ENCODE results near the gene PHLPP1.
A peak's percentile ranks its signal among the peaks of the same experiment; 100 is the strongest.
"Not testable (repeated sequence)": the region's sequence is repeated elsewhere in the genome, so short reads cannot be mapped to it uniquely, and the experiment has no call there.

PHLPP1 gene

GRCh38 chr18:62738639-62739038, 23.3 kb downstream of the PHLPP1 start:
- H3K4me3 ChIP-seq (ENCODE audit: low read depth, low read length), result no peak overlapping the region
- DNase-seq (ENCODE audit: low read depth), result no peak
- TF ChIP-seq MAX (IDR thresholded peaks at IDR 0.05; ENCODE audit: low read depth, low read length), result no peak
- no peak for TF ChIP-seq MYC (IDR thresholded peaks at IDR 0.05; ENCODE audit: low read depth, low read length)

GRCh38 chr18:62739911-62740310, 24.6 kb downstream of the PHLPP1 start:
- TF ChIP-seq MYC (IDR thresholded peaks at IDR 0.05; ENCODE audit: low read depth, low read length) (no peak), POLR2A (IDR thresholded peaks at IDR 0.05; ENCODE audit: extremely low read depth, insufficient read length) (no peak), CTCF (IDR thresholded peaks at IDR 0.05; ENCODE audit: low read depth, low read length) (no peak), MAX (IDR thresholded peaks at IDR 0.05; ENCODE audit: low read depth, low read length) (no peak)
- H3K4me3 ChIP-seq (ENCODE audit: low read depth, low read length), result no peak overlapping the region

GRCh38 chr18:62740650-62741049, 25.3 kb downstream of the PHLPP1 start:
- not testable (repeated sequence) for DNase-seq (ENCODE audit: low read depth); H3K4me3 ChIP-seq (ENCODE audit: low read depth, low read length)

More at GRCh38 chr18:62739911-62740310, 24.6 kb downstream of the PHLPP1 start:
- DNase-seq (ENCODE audit: low read depth), result no peak

GRCh38 chr18:62741118-62741566, 25.8 kb downstream of the PHLPP1 start:
- H3K4me3 ChIP-seq (ENCODE audit: low read depth, low read length), result no peak overlapping the region
- peak; percentile 90 for DNase-seq (ENCODE audit: low read depth)
- TF ChIP-seq CTCF (IDR thresholded peaks at IDR 0.05; ENCODE audit: low read depth, low read length), result no peak
- no peak for TF ChIP-seq MAX (IDR thresholded peaks at IDR 0.05; ENCODE audit: low read depth, low read length)
- no peak for TF ChIP-seq POLR2A (IDR thresholded peaks at IDR 0.05; ENCODE audit: extremely low read depth, insufficient read length)

- no peak for TF ChIP-seq POLR2A (IDR thresholded peaks at IDR 0.05; ENCODE audit: extremely low read depth, insufficient read length)
- no peak for TF ChIP-seq CTCF (IDR thresholded peaks at IDR 0.05; ENCODE audit: low read depth, low read length)
- TF ChIP-seq MAX (IDR thresholded peaks at IDR 0.05; ENCODE audit: low read depth, low read length), result no peak
- H3K4me3 ChIP-seq (ENCODE audit: low read depth, low read length), result no peak overlapping the region
- no peak for DNase-seq (ENCODE audit: low read depth)
Measured at GRCh38 chr18:62741584-62741983, 26.2 kb downstream of the PHLPP1 start.

GRCh38 chr18:62744076-62744968, 29.0 kb downstream of the PHLPP1 start:
- H3K4me3 ChIP-seq (ENCODE audit: low read depth, low read length), result no peak overlapping the region
- TF ChIP-seq MAX (IDR thresholded peaks at IDR 0.05; ENCODE audit: low read depth, low read length) (no peak), POLR2A (IDR thresholded peaks at IDR 0.05; ENCODE audit: extremely low read depth, insufficient read length) (no peak), MYC (IDR thresholded peaks at IDR 0.05; ENCODE audit: low read depth, low read length) (no peak), CTCF (IDR thresholded peaks at IDR 0.05; ENCODE audit: low read depth, low read length) (no peak)
- no peak for DNase-seq (ENCODE audit: low read depth)

All from NB4 (cell line).